SIG-M5 treated with dmso at 0.1 percent for 504 hours (cell line): Measurements from ENCODE around the gene AIF1.
A peak's percentile ranks its signal among the peaks of the same experiment; 100 is the strongest.

Experiments used
- DNase-seq: peaks from one replicate; lab custom pipeline; 2025; ENCODE audit not compliant: unreplicated experiment; lab: John Stamatoyannopoulos, UW

AIF1 gene

GRCh38 chr6:31663126-31663960 is 48.3 kb downstream of the AIF1 start:
- DNase-seq = no peak

GRCh38 chr6:31663961-31664789 is 49.1 kb downstream of the AIF1 start:
- peak; percentile 47 for DNase-seq

- DNase-seq = peak; percentile 96
Observed at GRCh38 chr6:31664790-31665500, 49.9 kb downstream of the AIF1 start, which contains the start of gene GPANK1. TSS of gene GPANK1 (minus strand) at chr6:31664997. CDS start at chr6:31664478, 519 bp downstream.

- DNase-seq = peak; percentile 98
Observed at GRCh38 chr6:31665501-31666336, 50.7 kb downstream of the AIF1 start, which contains the start of gene CSNK2B. TSS of gene CSNK2B (plus strand) at chr6:31666080. CDS start at chr6:31666832, 752 bp downstream.

- no peak for DNase-seq
Observed at GRCh38 chr6:31666337-31666965, 51.4 kb downstream of the AIF1 start.
